GDM1 (cell line): Measurements from ENCODE around the gene TBC1D23.
"Not testable (repeated sequence)": the region's sequence is repeated elsewhere in the genome, so short reads cannot be mapped to it uniquely, and the experiment has no call there.

ENCODE experiments used
- DNase-seq: peaks from one replicate; lab custom pipeline; 2025; lab: John Stamatoyannopoulos, UW

TBC1D23 gene

GRCh38 chr3:100260685-100261484 is at the start of gene TBC1D23:
Gene TBC1D23, plus strand, starts transcription at chr3:100260992. Its CDS starts 27 bp downstream, at chr3:100261019.
- DNase-seq = peak; percentile 99

GRCh38 chr3:100213891-100214573 is 46.8 kb upstream of the TBC1D23 start:
- no peak for DNase-seq

GRCh38 chr3:100214574-100214964 is 46.2 kb upstream of the TBC1D23 start:
- DNase-seq = no peak

- DNase-seq = no peak
These were observed 44.1 kb upstream of the TBC1D23 start for GRCh38 chr3:100216713-100217112.

- DNase-seq = no peak
These were observed 39.6 kb upstream of the TBC1D23 start for GRCh38 chr3:100221159-100221558.

GRCh38 chr3:100225193-100225592 is 35.6 kb upstream of the TBC1D23 start:
- no peak for DNase-seq

GRCh38 chr3:100225883-100226282 is 34.9 kb upstream of the TBC1D23 start:
- no peak for DNase-seq

- no peak for DNase-seq
These were observed 33.9 kb upstream of the TBC1D23 start for GRCh38 chr3:100226712-100227429.

- DNase-seq = no peak
These were observed 33.3 kb upstream of the TBC1D23 start for GRCh38 chr3:100227511-100227921.

GRCh38 chr3:100228247-100228646 is 32.5 kb upstream of the TBC1D23 start:
- DNase-seq = no peak

GRCh38 chr3:100229188-100229587 is 31.6 kb upstream of the TBC1D23 start:
- not testable (repeated sequence) for DNase-seq

GRCh38 chr3:100230710-100231109 is 30.1 kb upstream of the TBC1D23 start:
- no peak for DNase-seq

- no peak for DNase-seq
These were observed 29.1 kb upstream of the TBC1D23 start for GRCh38 chr3:100231668-100232067.

- DNase-seq = no peak
These were observed 26.4 kb upstream of the TBC1D23 start for GRCh38 chr3:100234364-100234763.

GRCh38 chr3:100238599-100238998 is 22.2 kb upstream of the TBC1D23 start:
- DNase-seq = no peak

GRCh38 chr3:100242471-100242870 is 18.3 kb upstream of the TBC1D23 start:
- DNase-seq = not testable (repeated sequence)

GRCh38 chr3:100244264-100244663 is 16.5 kb upstream of the TBC1D23 start:
- no peak for DNase-seq

- DNase-seq = no peak
These were observed 15.7 kb upstream of the TBC1D23 start for GRCh38 chr3:100245136-100245535.

GRCh38 chr3:100245927-100246326 is 14.9 kb upstream of the TBC1D23 start:
- DNase-seq = no peak

- DNase-seq = no peak
These were observed 13.8 kb upstream of the TBC1D23 start for GRCh38 chr3:100246999-100247398.

GRCh38 chr3:100252001-100252400 is 8.8 kb upstream of the TBC1D23 start:
- DNase-seq = no peak

- DNase-seq = peak; percentile 42
These were observed 6.5 kb upstream of the TBC1D23 start for GRCh38 chr3:100254168-100254777.
